Urothelium cell line (cell line): ENCODE measurements around the gene SULT1A2.
"Not testable (repeated sequence)": the region's sequence is repeated elsewhere in the genome, so short reads cannot be mapped to it uniquely, and the experiment has no call there.

ENCODE experiments used
- DNase-seq: peaks from one replicate; pipeline ENCODE4 v3.0.0; 2011; ENCODE audit warnings: low spot score, mixed read lengths
- FAIRE-seq: peaks from 2 replicates; lab custom pipeline; 2011; peaks lifted over from hg19 to GRCh38; lab: Jason Lieb, UNC

Gene SULT1A2

GRCh38 chr16:28562199-28562598, 34.7 kb downstream of the SULT1A2 start:
- DNase-seq (no peak), FAIRE-seq (no peak)

DNA sequence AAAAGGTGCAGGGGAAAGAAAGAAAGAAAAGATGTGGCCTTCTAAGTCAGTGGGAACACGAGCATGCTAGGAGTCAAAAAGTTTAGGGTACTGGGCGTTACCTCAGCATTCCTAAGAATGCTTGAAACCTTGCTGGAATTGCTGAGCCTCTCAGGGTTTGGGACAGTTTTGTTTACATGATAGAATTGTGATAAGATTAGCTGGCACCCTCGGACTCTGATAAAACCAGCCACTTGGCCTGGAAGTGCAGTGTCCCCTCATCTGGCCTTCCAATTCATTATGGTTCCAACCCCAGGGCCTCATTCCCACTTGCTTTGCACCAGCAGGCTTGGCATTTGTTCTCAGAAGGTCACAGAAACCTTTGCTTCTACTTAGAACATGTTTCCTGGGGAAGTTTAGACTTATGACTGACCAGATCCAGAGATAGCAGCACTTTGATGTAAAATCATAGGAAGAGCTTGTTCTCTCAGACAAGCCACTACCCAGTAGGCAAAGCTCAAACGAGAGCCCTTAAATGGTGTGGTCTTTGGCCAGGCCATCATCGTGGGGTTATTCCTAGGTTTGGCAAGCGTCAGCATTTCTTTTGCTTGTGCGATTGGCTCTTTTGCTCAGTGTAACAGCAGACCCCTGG, 35.2 kb downstream of the SULT1A2 start:
- FAIRE-seq (no peak), DNase-seq (no peak)

DNA sequence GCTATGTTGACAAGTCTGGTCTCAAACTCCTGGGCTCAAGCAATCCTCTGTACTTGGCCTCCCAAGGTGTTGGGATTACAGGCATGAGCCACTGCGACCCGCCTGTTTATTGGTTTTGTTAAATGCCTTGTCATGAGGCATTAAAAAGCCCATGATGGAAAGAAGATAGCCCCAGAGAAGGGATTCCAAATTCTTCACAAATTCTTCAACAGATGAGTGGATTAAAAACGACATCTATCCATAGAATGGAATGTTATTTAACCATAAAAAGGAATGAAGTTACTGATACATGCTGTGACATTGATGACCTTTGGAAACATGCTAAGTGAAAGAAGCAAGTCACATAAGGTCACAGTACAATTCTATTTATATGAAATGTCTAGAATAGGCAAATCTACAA, 38.4 kb downstream of the SULT1A2 start:
- DNase-seq (no peak), FAIRE-seq (no peak)

DNA sequence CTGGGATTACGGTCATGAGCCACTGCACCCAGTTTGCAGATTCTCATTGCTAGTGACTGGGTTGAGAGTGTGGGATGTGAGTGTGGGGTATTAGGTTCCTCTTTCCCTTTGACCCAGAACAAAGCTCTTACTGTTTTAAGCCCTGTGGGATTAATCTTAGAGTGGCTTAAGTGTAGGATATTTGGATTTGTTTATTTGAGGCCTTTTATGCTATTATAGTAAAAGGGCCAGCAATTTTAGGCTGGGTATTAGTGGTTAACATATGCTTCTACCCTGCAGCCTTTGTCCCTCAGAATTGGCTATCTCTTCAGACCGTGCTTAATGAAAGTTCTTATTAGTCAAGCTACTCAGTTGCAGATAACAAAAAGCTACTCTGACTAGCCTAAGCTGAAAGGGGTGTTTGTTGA, 39.9 kb downstream of the SULT1A2 start:
- no peak for FAIRE-seq

GRCh38 chr16:28555561-28555960, 41.3 kb downstream of the SULT1A2 start:
- no peak for FAIRE-seq
- DNase-seq = no peak

More for the DNA sequence above, 39.9 kb downstream of the SULT1A2 start:
- no peak for DNase-seq

- FAIRE-seq = no peak
- DNase-seq = no peak
These were observed 42.0 kb downstream of the SULT1A2 start for GRCh38 chr16:28554634-28555423.

- DNase-seq = peak; percentile 94
- no peak for FAIRE-seq
These were observed 42.8 kb downstream of the SULT1A2 start, which contains the start of gene SGF29 for GRCh38 chr16:28553776-28554633. TSS of gene SGF29 (plus strand) at chr16:28553920. CDS start at chr16:28581070, 27,150 bp downstream.

DNA sequence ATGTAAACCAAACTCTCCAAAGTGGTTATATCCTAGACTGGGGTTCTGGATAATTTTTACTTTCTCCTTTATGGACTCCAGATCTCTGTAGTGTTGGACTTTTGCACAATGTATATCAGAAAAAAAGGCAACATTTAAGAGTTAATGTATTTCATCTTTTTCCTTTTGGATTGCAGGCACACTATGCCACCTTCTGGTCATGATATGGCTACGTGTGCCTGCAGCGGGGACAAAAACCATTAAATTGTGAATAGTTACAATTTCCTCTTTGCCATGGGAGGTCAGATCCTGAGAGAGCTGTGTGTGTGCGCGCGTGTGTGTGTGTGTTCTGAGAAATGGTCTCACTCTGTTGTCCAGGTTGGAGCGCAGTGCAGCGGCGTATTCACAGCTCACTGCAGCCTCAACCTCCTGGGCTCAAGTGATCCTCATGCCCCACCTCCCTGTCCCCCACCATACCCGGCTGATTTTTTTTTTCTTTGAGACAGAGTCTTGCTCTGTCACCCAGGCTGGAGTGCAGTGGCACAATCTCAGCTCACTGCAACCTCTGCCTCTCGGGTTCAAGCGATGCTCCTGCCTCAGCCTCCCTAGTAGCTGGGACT, 47.5 kb downstream of the SULT1A2 start:
- FAIRE-seq (no peak), DNase-seq (no peak)

DNA sequence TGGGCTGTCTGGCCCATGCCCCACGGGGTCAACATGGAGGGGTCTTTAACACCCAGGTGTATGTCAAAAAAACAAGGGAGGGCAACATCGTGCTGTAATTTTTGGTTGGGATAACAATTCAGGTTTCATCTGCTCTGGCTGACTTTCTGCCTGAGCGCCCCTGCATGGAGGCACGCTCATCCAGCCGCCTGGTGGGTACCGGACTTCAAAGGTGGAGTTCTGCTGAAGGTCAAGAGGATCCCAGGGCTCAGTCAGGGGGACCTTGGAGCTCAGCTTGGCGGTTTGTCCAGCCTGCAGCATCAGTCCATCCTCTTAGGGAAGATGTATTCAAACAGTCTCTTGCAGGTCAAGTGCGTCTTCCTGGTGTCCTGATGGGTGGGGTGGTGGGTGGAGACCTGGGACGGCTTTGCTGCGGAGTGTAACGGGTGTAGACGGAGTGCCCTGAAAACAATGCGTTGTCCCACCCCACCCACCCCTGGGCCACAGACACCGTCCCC, 48.5 kb downstream of the SULT1A2 start:
- FAIRE-seq (no peak), DNase-seq (no peak)

GRCh38 chr16:28546626-28547025, 50.2 kb downstream of the SULT1A2 start:
- FAIRE-seq = no peak
- DNase-seq = no peak

DNA sequence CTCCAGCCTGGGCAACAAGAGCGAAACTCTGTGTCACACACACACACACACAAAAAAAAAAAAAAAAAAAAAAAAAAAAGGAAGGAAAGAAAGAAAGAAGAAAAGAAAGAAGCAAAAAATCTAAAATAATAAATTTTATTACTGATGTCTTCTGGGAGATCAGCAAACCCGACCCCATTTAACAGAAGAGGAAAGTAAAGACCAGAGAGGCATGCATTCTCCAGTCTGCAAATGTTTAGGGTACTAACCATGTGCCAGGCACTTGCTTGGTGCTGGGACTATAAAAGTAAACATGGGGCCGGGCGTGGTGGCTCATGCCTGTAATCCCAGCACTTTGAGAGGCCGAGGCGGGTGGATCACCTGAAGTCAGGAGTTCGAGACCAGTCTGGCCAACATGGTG, 50.9 kb downstream of the SULT1A2 start:
- not testable (repeated sequence) for FAIRE-seq, DNase-seq

GRCh38 chr16:28544998-28545397, 51.9 kb downstream of the SULT1A2 start:
- FAIRE-seq = no peak
- no peak for DNase-seq

DNA sequence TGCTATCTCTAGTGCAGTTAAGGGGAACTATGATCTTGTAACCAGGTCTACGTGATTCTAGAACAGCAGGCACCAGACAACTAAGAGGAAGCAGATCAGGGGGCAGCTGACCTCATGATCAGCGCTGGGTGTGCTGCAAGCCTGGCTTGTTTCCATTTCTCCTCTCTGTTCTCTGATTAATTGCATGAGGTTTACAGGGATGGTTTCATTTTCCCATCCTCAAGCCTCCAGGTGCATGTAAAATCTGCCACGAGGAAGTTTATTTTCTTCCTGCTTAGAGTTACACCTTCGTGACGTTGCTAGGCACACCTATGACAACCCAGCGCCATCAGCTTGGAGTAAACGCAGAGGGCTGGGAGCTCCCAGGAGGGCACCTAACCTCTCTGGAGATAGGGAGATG, 53.8 kb downstream of the SULT1A2 start:
- no peak for DNase-seq
- no peak for FAIRE-seq

DNA sequence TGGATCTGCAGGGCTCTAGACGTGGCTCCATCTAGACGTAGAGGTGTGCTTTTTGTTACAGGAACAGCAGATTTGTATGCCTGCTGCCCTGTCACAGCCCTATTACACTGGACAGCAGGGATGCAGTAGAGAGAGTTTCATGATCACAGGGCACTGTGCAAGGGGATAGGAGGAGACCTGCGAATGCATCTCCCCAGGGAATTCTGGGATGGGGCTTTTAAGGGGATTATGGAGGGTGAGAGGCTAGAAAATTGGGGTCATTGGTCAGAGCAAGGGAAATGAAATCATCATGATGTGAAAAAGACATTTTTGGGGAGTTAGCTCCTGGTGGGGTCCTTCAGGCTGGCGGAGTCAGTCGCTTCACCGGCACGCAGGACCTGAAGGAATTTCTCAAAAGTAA, 54.2 kb downstream of the SULT1A2 start:
- no peak for FAIRE-seq

More for the DNA sequence above, 54.2 kb downstream of the SULT1A2 start:
- no peak for DNase-seq
